ENCODE results near the gene NBEA.

Gene NBEA

DNA sequence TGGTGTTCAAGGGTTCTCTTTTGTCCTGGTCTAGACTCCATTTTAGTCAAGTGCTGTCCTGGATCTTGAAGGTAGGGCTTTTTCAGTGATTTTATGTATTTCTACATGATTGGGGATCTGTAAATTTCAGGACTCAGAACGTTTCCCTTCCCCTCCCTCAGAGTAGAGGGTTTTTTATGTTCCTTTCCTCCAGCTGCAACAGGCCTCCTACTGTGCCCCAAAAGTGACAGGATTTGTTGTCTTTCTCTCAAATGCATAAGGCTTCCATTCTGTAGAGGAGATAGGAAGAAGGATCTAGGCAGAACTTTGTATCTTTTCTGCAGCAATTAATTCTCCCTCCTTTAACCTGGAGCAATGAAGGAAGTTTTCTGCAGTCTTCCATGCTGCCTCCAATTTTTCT is 283.1 kb downstream of the NBEA start:
- Histone ChIP-seq H3K4me3 (ENCODE audit: low read depth, low read length) (no peak overlapping the region), H3K36me3 (ENCODE audit: control insufficient read depth, insufficient read depth, low read length) (no peaks in the 10 kb centered on the region), H3K9ac (ENCODE audit: low read length) (no peak overlapping the region), H3K4me1 (ENCODE audit: control insufficient read depth, insufficient read depth, low read length) (peaks cover 10% of the 10 kb centered on the region), H3K9me3 (ENCODE audit: control insufficient read depth, insufficient read depth, low read depth, low read length) (no peaks in the 10 kb centered on the region), H3K27me3 (ENCODE audit: control insufficient read depth, insufficient read depth, low read length) (no peaks in the 10 kb centered on the region), H3K27ac (ENCODE audit: low read depth, low read length) (no peak overlapping the region)

DNA sequence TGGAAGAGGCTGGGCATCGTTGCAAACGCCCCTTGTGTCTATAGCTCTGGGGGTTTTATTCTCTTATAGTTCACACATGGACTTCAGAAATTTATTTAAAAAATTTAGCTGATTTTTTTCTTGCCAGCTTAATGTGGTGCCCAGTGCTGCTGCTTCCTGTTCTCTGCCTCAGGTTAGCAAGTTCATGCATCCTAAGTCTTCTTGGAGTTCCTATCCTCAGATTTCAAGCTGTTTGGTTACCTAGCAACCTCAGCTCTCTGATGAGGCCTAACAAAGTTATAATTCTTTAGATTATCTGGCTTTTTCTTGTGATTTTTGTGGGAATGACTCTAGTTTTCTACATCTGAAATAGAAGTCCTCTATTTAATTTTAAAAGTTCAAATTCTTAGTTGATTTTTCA is 283.5 kb downstream of the NBEA start:
- Histone ChIP-seq H3K27ac (ENCODE audit: low read depth, low read length) (no peak overlapping the region), H3K36me3 (ENCODE audit: control insufficient read depth, insufficient read depth, low read length) (no peaks in the 10 kb centered on the region), H3K27me3 (ENCODE audit: control insufficient read depth, insufficient read depth, low read length) (no peaks in the 10 kb centered on the region), H3K9me3 (ENCODE audit: control insufficient read depth, insufficient read depth, low read depth, low read length) (no peaks in the 10 kb centered on the region), H3K4me1 (ENCODE audit: control insufficient read depth, insufficient read depth, low read length) (peaks cover 10% of the 10 kb centered on the region), H3K4me3 (ENCODE audit: low read depth, low read length) (no peak overlapping the region), H3K9ac (ENCODE audit: low read length) (no peak overlapping the region)

DNA sequence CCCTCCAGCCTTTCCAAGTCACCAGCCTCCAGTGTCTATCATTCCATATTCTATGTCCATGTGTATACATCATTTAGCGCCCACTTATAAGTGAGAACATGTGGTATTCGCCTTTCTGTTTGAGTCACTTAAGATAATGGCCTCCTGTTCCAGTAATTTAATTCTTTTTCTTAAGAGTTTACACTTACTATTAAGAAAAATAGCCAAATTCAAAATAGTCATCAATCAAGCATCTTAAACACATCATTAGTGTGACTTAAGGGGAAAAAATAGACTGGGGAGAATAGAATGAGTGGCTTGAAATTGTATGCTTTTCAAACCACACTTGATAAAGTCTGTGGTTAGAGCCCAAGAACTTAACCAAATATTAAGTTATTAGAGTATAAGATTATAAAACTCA is 286.5 kb downstream of the NBEA start:
- H3K4me1 ChIP-seq (ENCODE audit: control insufficient read depth, insufficient read depth, low read length) = peaks cover 10% of the 10 kb centered on the region
- no peaks in the 10 kb centered on the region for H3K27me3 ChIP-seq (ENCODE audit: control insufficient read depth, insufficient read depth, low read length)
- no peak overlapping the region for H3K9ac ChIP-seq (ENCODE audit: low read length)
- H3K9me3 ChIP-seq (ENCODE audit: control insufficient read depth, insufficient read depth, low read depth, low read length) = no peaks in the 10 kb centered on the region
- H3K4me3 ChIP-seq (ENCODE audit: low read depth, low read length) = no peak overlapping the region
- no peaks in the 10 kb centered on the region for H3K36me3 ChIP-seq (ENCODE audit: control insufficient read depth, insufficient read depth, low read length)
- no peak overlapping the region for H3K27ac ChIP-seq (ENCODE audit: low read depth, low read length)

DNA sequence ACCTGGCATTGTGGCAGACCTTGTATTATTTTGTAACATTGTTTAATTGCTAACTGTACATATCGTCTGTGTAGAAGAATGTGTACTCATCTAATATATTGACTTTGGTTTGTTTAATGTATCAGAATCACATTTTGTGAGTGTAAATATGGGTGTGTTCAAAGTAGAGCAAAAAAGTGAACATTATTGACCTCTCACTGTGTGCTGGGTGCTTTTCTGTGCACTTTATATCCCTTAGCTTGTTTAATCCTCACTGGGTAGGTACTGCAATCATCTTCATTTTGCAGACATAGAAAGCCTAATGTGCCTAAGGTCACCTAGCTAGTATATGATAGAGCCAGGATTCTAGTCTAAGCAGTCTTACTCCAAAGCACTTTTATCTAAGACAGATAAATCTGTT is 289.4 kb downstream of the NBEA start:
- Histone ChIP-seq H3K4me3 (ENCODE audit: low read depth, low read length) (no peak overlapping the region), H3K9ac (ENCODE audit: low read length) (no peak overlapping the region), H3K36me3 (ENCODE audit: control insufficient read depth, insufficient read depth, low read length) (no peaks in the 10 kb centered on the region), H3K27me3 (ENCODE audit: control insufficient read depth, insufficient read depth, low read length) (no peaks in the 10 kb centered on the region), H3K9me3 (ENCODE audit: control insufficient read depth, insufficient read depth, low read depth, low read length) (no peaks in the 10 kb centered on the region), H3K4me1 (ENCODE audit: control insufficient read depth, insufficient read depth, low read length) (no peaks in the 10 kb centered on the region), H3K27ac (ENCODE audit: low read depth, low read length) (no peak overlapping the region)

DNA sequence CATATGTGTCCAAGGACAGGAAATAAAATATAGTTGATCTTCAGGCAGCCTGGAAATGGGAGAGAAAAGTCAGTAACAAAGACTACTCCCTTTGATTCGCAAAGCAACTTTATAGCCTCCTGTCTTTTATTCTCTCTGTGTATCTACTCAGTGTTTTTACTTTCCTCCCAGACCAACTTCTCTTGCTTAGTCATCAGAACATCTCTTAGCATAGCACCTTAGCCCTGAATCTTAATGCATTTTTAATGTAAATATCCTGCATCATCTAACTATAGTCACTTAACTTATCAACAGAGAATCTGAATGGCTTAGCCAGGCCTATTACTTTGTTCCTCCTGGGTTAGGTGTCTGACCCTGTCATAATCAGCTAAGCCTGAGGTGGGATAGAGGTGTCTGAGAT is 296.2 kb downstream of the NBEA start:
- Histone ChIP-seq H3K36me3 (ENCODE audit: control insufficient read depth, insufficient read depth, low read length) (no peaks in the 10 kb centered on the region), H3K27ac (ENCODE audit: low read depth, low read length) (no peak overlapping the region), H3K27me3 (ENCODE audit: control insufficient read depth, insufficient read depth, low read length) (no peaks in the 10 kb centered on the region), H3K4me1 (ENCODE audit: control insufficient read depth, insufficient read depth, low read length) (no peaks in the 10 kb centered on the region), H3K9ac (ENCODE audit: low read length) (no peak overlapping the region), H3K4me3 (ENCODE audit: low read depth, low read length) (no peak overlapping the region), H3K9me3 (ENCODE audit: control insufficient read depth, insufficient read depth, low read depth, low read length) (no peaks in the 10 kb centered on the region)

DNA sequence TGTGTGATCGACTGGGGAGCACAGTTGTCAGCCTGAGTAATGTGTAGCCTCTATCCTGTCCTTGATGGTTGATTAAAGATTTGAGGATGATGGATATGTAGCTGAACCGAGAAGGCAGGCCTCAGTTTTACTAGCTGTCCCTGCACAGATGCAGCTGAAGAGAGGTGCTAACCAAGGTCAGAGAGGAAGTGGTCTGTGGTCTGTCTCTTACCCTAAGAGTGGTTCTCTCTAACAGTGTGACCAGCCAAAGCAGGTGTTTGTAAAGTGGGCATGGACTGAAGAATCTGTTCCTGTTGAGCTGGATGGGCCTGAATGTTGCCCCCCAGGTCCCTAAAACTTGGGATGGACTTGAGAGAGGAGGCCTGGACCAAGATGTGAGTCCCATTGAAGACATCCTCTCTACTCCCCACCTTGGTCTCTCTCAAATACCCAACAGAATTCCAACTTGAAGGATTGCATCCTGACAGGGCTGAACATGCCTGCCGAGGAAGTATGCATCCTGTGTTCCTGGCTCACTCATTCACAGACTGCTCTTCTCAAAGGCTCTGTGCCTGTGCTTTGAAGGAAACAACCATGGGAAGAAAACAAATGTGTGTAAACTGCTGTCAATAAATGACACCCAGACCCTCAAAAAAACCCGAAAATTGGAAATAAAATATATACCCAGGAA is 310.6 kb downstream of the NBEA start:
- Histone ChIP-seq H3K27ac (ENCODE audit: low read depth, low read length) (no peak overlapping the region), H3K4me3 (ENCODE audit: low read depth, low read length) (no peak overlapping the region), H3K4me1 (ENCODE audit: control insufficient read depth, insufficient read depth, low read length) (no peaks in the 10 kb centered on the region), H3K36me3 (ENCODE audit: control insufficient read depth, insufficient read depth, low read length) (peaks cover 6% of the 10 kb centered on the region), H3K9ac (ENCODE audit: low read length) (no peak overlapping the region), H3K27me3 (ENCODE audit: control insufficient read depth, insufficient read depth, low read length) (no peaks in the 10 kb centered on the region), H3K9me3 (ENCODE audit: control insufficient read depth, insufficient read depth, low read depth, low read length) (peaks cover 17% of the 10 kb centered on the region; the same call in 1 of the 2 replicates)

DNA sequence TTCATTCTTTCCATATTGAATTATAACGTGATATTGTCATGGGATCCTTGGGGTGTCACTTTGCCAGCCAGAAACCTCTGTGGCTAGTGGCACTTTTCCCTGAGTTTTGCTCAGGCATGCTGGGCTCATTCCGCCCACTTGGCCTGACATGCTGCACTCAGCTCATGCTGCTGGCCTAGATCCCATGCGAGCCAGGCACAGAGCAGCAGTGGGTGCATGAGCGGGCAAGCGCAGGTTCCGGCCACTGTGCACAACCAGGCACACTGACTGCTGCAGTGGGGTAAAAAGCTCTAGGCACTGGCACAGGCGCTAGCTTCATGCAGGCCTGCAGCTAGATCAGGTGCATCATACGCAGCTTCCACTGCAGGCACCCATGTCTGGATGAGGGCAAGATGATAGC is 313.2 kb downstream of the NBEA start:
- peaks cover 17% of the 10 kb centered on the region; the same call in 1 of the 2 replicates for H3K9me3 ChIP-seq (ENCODE audit: control insufficient read depth, insufficient read depth, low read depth, low read length)
- H3K27ac ChIP-seq (ENCODE audit: low read depth, low read length) = no peak overlapping the region
- H3K27me3 ChIP-seq (ENCODE audit: control insufficient read depth, insufficient read depth, low read length) = no peaks in the 10 kb centered on the region
- no peak overlapping the region for H3K9ac ChIP-seq (ENCODE audit: low read length)
- H3K4me1 ChIP-seq (ENCODE audit: control insufficient read depth, insufficient read depth, low read length) = no peaks in the 10 kb centered on the region
- no peak overlapping the region for H3K4me3 ChIP-seq (ENCODE audit: low read depth, low read length)
- H3K36me3 ChIP-seq (ENCODE audit: control insufficient read depth, insufficient read depth, low read length) = peaks cover 6% of the 10 kb centered on the region

DNA sequence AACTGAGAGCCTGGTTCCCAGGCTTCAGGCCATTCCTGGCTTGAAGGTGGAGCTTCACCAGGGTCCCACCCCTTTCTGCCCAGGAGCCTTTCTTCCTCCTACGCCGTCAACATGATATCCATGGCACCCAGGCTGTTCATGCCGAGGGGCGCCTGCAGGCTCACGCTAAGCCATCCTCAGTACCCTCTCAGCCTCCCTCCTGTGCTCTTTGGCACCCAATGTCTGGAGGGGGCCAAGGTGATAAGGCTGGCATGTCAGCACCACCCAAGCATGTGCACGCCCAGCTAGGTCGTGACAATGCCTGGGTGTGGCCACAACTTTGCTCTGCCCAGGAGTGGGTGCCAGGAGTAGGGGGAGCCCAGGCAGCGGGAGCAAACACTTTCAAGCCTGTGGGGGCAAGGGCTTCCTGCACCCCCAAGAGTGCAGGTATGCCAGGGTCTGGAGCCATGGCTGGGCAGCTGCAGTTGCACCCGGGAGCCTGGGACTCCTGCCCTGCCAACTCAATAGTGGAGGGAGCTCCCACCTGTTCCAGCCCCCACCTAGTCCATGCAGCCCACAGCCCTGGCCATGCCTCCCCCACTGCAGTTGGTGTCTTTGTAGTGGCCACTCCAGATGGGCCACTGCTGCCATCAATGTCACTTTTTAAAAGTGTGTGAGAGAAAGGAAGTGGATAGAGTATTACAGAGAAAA is 314.5 kb downstream of the NBEA start:
- Histone ChIP-seq H3K9ac (ENCODE audit: low read length) (no peak overlapping the region), H3K27ac (ENCODE audit: low read depth, low read length) (no peak overlapping the region), H3K27me3 (ENCODE audit: control insufficient read depth, insufficient read depth, low read length) (no peaks in the 10 kb centered on the region), H3K9me3 (ENCODE audit: control insufficient read depth, insufficient read depth, low read depth, low read length) (peaks cover 17% of the 10 kb centered on the region; the same call in 1 of the 2 replicates), H3K4me1 (ENCODE audit: control insufficient read depth, insufficient read depth, low read length) (no peaks in the 10 kb centered on the region), H3K36me3 (ENCODE audit: control insufficient read depth, insufficient read depth, low read length) (no peaks in the 10 kb centered on the region), H3K4me3 (ENCODE audit: low read depth, low read length) (no peak overlapping the region)

DNA sequence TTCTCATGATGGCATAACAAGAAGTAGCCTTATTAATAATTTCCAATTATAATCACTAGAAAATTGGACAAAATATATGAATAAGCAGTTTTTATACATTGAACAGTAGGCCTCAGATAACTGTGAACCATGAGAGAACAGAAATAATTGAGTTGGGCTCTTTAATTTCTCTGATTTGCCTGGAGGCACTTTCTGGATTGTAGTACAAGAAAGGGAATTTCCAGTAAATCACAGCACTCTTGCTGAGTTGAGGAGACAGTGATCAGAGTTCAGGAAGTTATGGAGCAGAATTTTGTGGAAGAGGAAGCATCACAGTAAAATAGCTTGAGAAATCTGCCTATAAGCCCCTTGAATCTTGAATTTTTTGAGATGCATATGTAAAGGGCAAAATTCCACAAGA is 318.2 kb downstream of the NBEA start:
- Histone ChIP-seq H3K27me3 (ENCODE audit: control insufficient read depth, insufficient read depth, low read length) (no peaks in the 10 kb centered on the region), H3K4me1 (ENCODE audit: control insufficient read depth, insufficient read depth, low read length) (no peaks in the 10 kb centered on the region), H3K36me3 (ENCODE audit: control insufficient read depth, insufficient read depth, low read length) (no peaks in the 10 kb centered on the region), H3K9ac (ENCODE audit: low read length) (no peak overlapping the region), H3K27ac (ENCODE audit: low read depth, low read length) (no peak overlapping the region), H3K9me3 (ENCODE audit: control insufficient read depth, insufficient read depth, low read depth, low read length) (peaks cover 15% of the 10 kb centered on the region; the same call in 1 of the 2 replicates), H3K4me3 (ENCODE audit: low read depth, low read length) (no peak overlapping the region)

DNA sequence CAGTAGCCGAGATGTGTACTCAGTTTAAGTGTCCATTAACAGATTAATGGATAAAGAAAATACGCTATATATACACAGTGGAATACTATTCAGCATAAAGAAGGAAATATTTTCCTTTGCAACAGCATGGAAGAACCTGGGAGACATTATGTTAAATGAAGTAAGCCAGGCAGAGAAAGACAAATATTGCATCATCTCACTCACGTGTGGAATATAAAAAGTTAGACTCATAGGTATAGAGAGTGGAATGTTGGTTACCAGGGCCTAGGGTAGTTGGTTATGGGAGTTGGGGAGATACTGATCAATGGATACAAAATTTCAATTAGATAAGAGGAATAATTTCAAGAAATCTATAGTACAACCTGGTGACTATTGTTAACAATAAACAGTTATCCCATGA is 324.3 kb downstream of the NBEA start:
- Histone ChIP-seq H3K27ac (ENCODE audit: low read depth, low read length) (no peak overlapping the region), H3K4me3 (ENCODE audit: low read depth, low read length) (no peak overlapping the region), H3K9ac (ENCODE audit: low read length) (no peak overlapping the region), H3K9me3 (ENCODE audit: control insufficient read depth, insufficient read depth, low read depth, low read length) (peaks cover 13% of the 10 kb centered on the region), H3K36me3 (ENCODE audit: control insufficient read depth, insufficient read depth, low read length) (peaks cover 3% of the 10 kb centered on the region; the same call in 1 of the 2 replicates), H3K27me3 (ENCODE audit: control insufficient read depth, insufficient read depth, low read length) (no peaks in the 10 kb centered on the region), H3K4me1 (ENCODE audit: control insufficient read depth, insufficient read depth, low read length) (no peaks in the 10 kb centered on the region)

DNA sequence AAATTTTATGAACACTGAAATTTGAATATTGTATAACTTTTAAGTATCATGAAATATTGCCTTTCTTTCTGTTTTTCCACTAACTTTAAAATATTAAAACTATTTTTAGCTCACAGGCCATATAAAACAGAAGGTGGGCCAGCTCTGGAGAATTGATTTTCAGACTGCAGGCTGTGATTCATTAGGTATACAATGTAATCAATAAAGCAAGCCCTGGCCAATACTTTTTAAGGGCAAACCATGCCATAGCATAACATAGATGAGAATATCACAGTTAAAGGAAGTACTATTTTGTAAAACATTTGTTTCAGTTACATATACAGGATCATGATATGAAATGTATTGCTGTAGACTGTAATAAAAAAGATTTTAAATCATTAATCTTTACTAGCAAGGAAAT is 336.8 kb downstream of the NBEA start:
- Histone ChIP-seq H3K36me3 (ENCODE audit: control insufficient read depth, insufficient read depth, low read length) (no peaks in the 10 kb centered on the region), H3K4me1 (ENCODE audit: control insufficient read depth, insufficient read depth, low read length) (no peaks in the 10 kb centered on the region), H3K27me3 (ENCODE audit: control insufficient read depth, insufficient read depth, low read length) (no peaks in the 10 kb centered on the region), H3K9ac (ENCODE audit: low read length) (no peak overlapping the region), H3K9me3 (ENCODE audit: control insufficient read depth, insufficient read depth, low read depth, low read length) (no peaks in the 10 kb centered on the region), H3K4me3 (ENCODE audit: low read depth, low read length) (no peak overlapping the region), H3K27ac (ENCODE audit: low read depth, low read length) (no peak overlapping the region)
